ENCODE data around the gene FOSB.
"Not testable (repeated sequence)": the region's sequence is repeated elsewhere in the genome, so short reads cannot be mapped to it uniquely, and the experiment has no call there.

Gene FOSB

GRCh38 chr19:45506989-45507871 lies 39.4 kb downstream of the FOSB start, which contains the start of gene VASP:
TSS of gene VASP (plus strand) at chr19:45507479. CDS start at chr19:45507772, 293 bp downstream.
- DNase-seq = peak; percentile 93

DNA sequence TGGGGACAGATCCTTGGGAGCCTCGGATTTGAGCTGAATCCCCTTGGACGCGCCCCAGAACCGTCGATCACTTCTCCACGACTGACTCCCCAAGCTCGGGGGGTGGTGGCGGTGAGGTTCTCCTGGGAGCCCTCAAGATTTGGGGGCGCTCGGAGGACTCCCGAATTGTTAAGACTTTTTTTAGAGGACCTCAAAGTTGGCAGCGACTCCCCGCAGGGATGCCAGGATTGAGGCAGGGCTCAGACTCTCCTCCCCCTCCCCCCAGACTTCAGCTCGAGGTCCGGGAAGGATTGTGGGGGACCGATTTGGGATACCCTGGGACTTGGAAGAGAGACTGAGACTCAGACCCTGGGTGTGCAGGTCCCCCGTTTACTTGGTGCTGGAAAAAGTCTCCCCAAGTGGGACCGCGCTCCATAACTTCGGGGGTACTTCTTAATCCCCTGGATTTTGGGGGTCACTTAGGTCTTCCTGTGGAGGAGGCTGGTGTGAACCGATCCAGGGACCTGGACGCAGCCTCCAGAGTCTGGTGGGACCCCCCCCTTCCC lies 40.1 kb downstream of the FOSB start:
- DNase-seq = no peak

GRCh38 chr19:45508417-45508860 lies 40.6 kb downstream of the FOSB start:
- DNase-seq = no peak

GRCh38 chr19:45508861-45509691 lies 41.3 kb downstream of the FOSB start:
- DNase-seq = peak; percentile 61

DNA sequence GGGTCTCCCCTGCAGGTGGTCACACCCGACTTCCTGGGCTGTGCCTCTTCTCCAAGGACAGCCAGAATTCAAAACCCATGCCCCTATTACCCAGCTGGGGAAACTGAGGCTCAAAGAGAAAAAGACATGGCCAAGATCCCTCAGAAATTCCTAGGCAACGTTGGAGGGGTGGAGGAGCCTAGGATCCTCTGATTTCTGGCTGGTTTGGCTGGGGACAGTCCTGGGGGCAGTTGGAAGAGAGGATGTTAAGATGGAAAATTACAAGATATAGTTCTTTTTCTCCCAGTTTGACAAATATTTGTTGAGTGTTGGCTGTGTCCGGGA lies 41.9 kb downstream of the FOSB start:
- DNase-seq = no peak

GRCh38 chr19:45510352-45510751 lies 42.6 kb downstream of the FOSB start:
- not testable (repeated sequence) for DNase-seq

GRCh38 chr19:45511074-45511473 lies 43.3 kb downstream of the FOSB start:
- DNase-seq = no peak

DNA sequence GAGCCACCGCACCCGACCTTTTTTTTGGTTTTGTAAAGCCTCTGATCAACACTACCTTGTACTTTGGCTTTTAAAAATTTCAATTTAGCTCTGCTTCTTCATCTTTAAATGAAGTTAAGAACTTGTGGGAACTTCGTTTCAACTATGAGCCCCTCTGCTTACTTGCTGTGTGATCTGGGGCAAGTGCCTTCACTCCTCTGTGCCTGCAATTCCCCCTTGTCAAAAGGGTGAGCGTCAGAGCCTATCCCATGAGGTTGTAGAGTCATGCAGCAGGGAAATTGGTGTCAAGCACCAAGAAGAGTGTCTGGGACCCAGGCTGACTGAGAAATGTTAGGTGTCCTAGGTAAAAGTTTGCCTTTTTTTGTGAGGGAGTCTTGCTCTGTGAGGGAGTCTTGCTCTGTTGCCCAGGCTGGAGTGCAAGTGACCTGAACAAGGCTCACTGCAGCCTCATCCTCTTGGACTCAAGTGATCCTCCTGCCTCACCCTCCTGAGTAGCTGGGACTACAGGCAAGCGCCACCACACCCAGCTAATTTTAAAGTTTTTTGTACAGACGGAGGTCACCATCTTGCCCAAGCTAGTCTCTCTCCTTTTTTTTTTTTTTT lies 45.2 kb downstream of the FOSB start:
- DNase-seq = no peak

- no peak for DNase-seq
These were observed 46.7 kb downstream of the FOSB start for GRCh38 chr19:45514376-45515051.

DNA sequence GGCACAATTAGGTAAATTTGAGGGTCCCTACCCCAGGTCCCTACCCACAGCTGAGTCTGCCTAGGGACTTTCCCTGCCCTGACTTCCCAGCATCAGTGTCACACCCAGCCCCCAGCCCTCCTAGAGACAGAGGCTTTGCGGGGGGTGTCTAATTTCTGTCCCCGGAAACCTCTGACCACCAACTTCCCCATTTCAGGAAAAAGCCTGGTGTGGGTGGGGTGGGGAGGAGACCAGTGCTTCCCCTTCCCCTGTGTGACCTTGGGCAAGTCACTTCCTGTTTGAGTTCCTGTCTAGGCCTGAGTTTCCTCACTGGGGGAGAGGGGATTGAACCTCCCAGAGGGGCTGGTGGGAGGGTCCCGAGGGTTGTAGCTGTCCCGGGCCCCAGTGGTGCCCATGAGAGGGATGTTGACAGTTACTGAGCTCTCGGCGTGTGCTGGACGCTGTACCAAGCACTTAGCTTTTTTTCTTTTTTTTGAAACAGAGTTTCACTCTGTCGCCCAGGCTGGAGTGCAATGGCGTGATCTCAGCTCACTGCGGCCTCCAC lies 47.4 kb downstream of the FOSB start:
- DNase-seq = peak; percentile 62

DNA sequence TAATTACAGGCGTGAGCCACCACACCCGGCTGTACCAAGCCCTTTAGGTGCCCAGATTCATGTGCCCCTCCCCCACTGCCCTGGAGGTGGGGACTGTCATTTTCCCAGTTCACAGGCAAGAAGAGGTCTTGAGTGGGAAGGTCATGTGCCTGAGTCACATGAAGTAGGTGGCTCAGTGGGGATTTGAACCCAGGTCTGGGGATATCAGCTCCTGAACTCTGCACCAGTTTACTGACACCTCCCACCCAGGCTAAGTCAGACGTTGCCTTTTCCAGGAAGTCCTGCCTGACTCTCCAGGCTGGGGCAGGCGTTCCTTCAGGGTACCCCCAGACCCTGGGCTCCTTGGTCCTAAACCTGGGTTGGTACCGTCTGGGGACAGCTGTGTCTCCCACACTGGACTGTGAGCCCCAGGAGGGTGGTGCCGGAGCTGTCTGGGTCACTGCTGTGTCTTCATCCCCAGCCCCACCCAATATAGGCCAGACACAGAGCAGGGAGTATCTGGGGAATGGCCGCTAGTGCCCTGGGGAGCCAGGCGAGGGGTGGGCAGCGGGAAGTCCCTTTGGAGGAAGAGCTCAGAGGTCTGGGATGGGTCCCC lies 48.1 kb downstream of the FOSB start:
- DNase-seq = no peak

- no peak for DNase-seq
These were observed 49.4 kb downstream of the FOSB start for GRCh38 chr19:45517238-45517637.

DNA sequence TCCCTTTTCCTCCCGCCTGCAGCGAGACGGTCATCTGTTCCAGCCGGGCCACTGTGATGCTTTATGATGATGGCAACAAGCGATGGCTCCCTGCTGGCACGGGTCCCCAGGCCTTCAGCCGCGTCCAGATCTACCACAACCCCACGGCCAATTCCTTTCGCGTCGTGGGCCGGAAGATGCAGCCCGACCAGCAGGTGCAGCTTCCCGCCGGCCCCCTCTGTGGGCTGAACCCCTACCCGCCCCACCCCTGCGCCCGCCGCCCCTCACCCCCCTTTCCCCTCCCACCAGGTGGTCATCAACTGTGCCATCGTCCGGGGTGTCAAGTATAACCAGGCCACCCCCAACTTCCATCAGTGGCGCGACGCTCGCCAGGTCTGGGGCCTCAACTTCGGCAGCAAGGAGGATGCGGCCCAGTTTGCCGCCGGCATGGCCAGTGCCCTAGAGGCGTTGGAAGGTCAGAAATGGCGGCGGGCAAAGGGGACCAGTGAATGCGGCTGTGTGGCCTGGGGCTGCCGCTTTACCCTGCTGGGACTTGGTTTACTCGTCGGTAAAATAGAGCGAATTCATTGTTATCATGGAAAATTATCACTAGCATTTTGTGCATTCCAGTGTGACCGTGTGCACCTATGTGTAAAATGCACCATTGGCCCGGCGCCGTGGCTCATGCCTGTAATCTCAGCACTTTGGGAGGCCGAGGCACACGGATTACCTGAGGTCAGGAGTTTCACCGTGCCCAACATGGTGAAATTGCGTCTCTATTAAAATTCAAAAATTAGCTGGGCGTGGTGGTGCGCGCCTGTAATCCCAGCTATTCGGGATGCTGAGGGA lies 50.1 kb downstream of the FOSB start:
- DNase-seq = no peak

DNA sequence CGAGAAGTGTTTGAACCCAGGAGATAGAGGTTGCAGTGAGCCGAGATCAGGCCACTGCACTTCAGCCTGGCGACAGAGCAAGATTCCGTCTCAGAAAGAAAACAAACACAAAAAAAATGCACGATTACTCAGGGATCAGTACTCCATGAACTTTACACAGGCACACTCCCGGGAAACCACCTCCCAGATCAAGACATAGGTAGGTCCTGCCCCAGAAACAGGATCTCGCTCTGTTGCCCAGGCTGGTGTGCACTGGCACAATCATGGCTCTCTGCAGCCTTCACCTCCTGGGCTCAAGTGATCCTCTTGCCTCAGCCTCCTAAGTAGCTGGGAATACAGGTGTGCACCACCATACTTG lies 50.7 kb downstream of the FOSB start:
- no peak for DNase-seq

DNA sequence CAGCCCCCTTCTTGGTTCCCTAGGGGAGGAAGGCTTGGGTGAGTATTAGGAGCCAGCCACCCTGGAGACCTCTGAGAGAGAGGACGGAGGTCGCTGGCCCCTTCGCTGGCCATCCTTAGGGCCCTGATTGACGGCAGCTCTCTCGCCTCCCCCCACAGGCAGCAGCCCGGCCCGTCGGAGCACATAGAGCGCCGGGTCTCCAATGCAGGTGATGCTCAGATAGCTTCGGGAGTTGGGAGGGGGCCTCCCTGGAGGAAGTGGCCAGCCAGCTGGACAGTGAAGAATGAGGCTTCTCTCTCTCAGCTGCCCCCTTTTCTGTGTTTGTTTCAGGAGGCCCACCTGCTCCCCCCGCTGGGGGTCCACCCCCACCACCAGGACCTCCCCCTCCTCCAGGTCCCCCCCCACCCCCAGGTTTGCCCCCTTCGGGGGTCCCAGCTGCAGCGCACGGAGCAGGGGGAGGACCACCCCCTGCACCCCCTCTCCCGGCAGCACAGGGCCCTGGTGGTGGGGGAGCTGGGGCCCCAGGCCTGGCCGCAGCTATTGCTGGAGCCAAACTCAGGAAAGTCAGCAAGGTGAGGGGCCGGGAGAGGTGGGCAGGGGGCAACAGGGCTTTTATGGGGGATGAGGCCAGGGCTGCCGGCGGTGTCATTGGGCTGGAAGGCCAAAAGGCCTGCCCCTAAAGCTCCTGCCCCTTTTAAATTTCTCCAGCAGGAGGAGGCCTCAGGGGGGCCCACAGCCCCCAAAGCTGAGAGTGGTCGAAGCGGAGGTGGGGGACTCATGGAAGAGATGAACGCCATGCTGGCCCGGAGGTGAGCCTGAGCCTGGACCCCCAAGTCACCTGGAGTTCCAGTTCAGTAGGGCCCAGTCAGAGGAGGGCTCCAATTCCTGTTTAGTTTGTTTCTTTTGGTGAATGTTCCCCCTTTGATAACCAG lies 54.5 kb downstream of the FOSB start:
- no peak for DNase-seq

DNA sequence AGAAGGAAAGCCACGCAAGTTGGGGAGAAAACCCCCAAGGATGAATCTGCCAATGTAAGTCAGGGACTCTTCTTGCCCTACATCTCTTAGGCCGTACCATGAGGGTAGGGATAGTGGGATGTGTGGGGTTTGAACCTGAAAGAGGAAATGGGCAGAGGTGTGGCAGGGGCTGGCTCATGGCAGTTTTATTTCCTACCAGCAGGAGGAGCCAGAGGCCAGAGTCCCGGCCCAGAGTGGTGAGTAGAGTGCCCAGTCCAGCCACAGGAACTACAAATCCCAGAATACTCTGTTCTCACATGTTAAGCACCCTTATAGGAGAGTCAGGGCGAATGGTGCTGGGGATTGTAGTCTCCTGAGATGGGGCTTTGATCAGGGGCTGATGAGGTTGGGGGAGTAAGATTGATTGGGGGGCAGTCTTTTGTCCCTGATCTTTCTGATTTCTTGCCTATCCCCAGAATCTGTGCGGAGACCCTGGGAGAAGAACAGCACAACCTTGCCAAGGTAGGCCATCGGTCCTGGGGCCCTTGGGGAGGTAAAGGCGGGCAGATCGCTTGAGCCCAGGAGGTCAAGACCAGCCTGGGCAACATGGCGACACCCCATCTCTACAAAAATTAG lies 56.0 kb downstream of the FOSB start:
- peak; percentile 89 for DNase-seq

DNA sequence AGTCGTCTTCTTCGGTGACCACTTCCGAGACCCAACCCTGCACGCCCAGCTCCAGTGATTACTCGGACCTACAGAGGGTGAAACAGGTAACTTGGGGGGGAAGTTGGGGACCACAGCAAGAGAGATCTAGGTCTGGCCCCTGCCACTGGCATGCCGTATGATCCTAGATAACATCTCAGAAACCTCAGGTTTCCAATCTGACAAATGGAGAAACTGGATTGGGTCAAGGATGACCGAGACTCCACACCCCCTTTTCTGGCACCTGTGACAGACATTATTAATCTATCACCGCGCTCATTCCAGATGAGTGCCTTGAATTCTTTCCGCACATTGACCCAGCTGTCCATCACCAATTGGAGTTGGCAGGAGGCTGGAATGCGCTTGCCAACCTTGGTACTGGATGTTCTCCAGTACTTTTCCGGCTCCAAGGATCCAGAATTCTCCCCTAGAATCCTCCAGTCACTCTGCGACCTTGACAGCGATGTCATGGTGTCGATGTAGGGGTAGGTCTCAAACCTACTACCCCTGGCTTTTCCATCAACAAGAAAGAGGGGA lies 56.9 kb downstream of the FOSB start:
- DNase-seq = no peak

Data from CD4-positive, alpha-beta T cell treated with Interleukin-17A for 1 hour (primary cell).